Measurements from ENCODE around the gene BARX1.
"Not testable (repeated sequence)": the region's sequence is repeated elsewhere in the genome, so short reads cannot be mapped to it uniquely, and the experiment has no call there.

Gene BARX1

DNA sequence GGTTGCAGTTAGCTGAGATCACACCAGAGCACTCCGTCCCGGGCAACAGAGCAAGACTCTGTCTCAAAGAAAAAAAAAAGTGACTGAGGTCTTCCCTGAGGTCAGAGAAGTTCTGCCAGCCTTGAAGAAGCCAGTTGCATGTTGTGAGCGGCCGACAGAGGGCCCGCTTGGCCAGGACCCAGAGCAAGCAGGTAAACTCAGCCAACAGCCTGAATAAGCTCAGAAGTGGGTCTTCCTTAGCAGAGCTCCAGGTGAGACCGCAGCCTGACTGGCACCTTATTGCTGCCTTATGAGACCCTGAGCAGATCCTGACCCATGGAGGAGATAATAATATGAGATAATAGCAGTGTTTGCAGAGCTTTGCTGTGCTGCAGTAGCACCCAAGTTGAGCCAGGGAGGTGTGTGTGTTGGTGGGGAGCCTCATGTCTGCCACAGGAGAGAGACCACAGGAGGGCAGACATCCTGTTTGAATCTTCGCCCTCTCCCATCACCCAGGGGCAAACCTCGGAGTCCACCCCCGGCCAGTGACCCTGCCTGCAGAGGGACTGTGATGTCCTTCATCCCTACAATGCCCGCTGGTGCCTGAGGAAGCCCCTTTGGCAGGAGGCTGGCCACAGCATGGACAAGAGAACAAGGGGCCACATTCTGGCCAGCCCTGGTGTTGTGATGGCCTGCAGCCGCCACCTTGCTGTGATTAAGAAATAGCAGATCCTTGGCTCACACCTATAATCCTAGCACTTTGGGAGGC is 10.8 kb upstream of the BARX1 start:
- DNase-seq (ENCODE audit: low read depth in 2 of 2), result no peak

- DNase-seq (ENCODE audit: low read depth in 2 of 2), result no peak
These were observed 9.5 kb upstream of the BARX1 start for GRCh38 chr9:93964685-93965084.

DNA sequence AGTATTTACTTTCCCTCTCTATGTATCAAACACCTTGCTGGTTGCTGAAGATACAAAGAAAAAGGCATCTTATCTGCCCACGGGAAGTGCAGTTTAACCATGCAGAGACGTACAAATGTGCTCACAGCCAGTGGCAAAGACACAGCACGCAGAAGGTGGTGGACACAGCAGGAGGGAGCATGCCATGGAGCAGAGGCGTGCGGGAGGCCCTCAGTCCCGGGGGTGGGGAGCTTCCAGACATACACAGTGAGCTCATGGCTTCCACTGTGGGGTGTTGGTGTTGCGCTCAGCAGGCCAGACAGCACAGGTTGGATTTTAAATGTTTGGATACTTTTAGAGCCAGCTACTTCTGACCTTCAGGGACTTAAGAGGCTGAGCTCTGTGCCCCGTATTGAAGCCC is 8.8 kb upstream of the BARX1 start:
- DNase-seq (ENCODE audit: low read depth in 2 of 2), result no peak

GRCh38 chr9:93963489-93963888 is 8.3 kb upstream of the BARX1 start:
- DNase-seq (ENCODE audit: low read depth in 2 of 2), result not testable (repeated sequence)

DNA sequence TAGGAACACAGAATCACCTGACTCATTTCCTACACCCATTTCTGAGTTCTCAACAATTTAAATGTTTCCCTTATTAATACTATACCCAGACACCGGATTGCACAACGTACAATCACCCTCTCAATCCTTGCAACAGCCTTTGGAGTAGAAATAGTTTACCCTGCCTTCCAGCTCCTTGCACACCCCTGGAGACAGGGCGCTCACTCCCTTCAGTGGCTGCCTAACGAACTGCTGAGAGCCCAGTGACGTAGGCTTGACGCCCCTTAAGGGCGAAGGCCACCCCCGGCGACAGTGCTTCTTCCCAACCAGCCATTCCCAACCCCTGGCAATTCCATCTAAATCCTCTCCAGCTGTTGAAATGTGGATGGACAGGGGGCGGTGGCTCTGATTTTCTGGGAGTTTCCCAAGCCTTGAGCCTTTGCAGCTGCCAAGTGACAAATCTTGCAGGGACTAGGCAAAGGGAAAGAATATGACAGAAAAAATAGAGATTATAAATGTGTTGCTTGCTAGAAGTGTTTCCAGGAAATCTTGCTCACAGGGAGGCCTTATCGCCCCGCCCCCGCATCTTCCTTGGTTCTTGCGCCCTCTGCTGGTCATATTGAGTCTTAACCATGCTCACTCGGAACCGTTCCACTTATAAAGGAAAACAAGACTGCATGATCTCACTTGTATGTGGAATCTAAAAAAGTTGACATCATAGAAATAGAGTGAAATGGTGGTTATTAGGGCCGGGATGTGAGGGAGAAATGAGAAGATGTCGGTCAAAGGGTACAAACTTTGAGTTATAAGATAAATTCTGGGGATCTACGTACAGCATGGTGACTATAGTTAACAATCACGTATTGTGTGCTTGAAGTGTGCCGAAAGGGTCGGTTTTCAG is 7.6 kb upstream of the BARX1 start:
- DNase-seq (ENCODE audit: low read depth in 2 of 2), result peak; percentile 59 to 60

GRCh38 chr9:93962017-93962416 is 6.9 kb upstream of the BARX1 start:
- no peak for DNase-seq (ENCODE audit: low read depth in 2 of 2)

GRCh38 chr9:93960971-93961841 is 6.1 kb upstream of the BARX1 start:
- no peak for DNase-seq (ENCODE audit: low read depth in 2 of 2)

GRCh38 chr9:93960221-93960970 is 5.2 kb upstream of the BARX1 start:
- DNase-seq (ENCODE audit: low read depth in 2 of 2), result no peak

DNA sequence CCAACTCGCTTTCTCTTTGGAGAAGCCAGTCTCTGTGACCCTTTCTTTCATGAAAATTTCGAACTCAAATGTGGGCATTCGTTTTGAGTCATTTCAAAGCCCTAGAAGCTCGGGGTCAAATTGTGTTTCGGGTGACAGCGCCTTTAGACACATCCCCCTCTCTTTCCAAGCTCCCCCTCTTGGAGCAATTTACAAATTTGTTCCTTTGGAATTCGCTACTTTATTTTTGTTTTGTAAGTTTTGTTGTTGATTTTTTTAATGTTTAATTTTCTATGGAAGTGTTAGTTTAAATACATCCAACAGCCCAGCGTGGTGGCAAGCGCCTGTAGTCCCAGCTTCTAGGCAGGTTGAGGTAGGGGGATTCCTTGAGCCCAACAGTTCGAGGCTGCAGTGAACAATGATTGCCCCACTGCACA is 4.6 kb upstream of the BARX1 start:
- no peak for DNase-seq (ENCODE audit: low read depth in 2 of 2)

- DNase-seq (ENCODE audit: low read depth in 2 of 2), result no peak
These were observed 3.9 kb upstream of the BARX1 start for GRCh38 chr9:93958819-93959682.

DNA sequence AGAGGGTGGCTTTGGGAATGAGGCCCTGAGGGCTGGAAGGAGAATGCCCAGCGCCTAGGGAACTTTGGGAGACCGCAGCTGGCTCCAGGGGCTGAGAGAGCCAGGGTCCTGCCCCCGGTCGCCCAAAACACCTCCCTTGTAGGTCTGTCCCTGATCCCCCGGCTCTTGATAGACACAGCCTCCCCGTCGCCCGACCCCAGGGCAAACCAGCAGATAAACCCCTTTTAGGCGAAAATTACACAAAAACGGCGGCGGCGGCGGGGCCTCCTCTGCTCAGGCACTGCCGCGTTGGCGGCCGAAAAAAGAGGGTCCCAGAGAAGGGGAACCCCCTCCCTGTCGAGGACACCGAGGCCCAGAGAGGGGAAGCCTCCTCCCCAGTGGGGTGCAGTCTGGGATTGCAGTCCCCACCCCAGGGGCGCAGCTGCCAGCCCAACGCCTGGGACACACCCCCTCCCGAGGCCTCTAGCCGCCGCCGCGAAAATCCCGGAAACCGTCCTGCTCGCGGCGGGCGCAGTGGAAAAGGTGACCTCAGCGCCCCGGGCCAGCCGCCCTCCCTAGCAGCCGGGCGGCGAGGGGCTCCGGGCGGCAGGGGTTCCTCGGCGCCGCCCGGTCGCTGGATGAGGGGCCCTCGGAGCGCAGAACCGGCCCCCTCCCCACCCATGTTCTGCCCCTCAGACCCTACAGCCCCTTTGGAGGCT is 3.1 kb upstream of the BARX1 start:
- no peak for DNase-seq (ENCODE audit: low read depth in 2 of 2)

- no peak for DNase-seq (ENCODE audit: low read depth in 2 of 2)
These were observed 1.0 kb upstream of the BARX1 start for GRCh38 chr9:93955981-93956784.

GRCh38 chr9:93954434-93955061 is 607 bp downstream of the BARX1 start:
- no peak for DNase-seq (ENCODE audit: low read depth in 2 of 2)

DNA sequence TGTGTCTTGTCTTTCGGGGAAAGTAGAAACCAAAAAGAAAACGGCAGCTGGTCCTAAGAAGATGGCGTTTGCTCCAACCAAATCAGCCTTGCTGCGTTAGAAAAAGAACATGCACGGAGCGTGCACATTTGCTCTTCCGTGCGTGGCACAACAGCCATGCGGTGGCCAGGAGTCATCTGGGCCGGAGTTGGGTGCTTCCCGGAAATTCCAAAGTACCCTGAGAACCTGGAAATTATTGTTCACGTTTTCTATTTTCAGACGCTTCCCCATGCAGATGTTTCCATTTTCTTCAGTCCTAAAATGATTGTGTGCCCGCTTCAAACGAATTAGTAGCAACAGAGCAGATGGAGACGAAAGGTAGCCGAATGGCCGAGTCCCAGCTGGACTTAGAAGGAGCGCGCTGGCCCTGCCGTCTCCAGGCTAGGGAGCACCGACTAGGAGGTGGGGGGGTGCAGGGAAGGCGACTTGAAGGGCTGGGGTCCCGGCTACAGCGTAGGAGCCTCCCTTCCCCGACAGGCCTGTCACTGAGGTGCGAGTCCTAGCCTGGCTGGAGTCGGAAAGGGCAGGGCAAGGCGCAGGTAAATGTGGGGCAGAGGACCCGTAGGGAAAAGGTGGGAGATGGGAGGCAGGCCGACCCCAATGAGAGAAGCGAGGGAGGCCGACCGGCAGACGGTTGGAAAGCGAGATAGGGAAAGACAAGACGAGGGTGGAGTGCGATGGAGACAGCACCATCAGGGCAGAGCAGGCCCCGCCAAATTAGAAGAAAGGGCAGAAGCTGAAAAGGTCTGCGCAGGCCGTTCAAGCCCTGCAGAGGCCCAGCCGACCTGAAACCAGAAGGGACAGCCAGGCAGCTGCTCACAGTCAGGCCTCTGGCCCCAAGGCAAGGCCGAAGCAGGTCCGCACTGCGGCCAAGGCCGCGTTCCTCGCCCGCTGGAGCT is 1.4 kb downstream of the BARX1 start:
- no peak for DNase-seq (ENCODE audit: low read depth in 2 of 2)

GRCh38 chr9:93952784-93953495 is 2.2 kb downstream of the BARX1 start:
- DNase-seq (ENCODE audit: low read depth in 2 of 2), result no peak

DNA sequence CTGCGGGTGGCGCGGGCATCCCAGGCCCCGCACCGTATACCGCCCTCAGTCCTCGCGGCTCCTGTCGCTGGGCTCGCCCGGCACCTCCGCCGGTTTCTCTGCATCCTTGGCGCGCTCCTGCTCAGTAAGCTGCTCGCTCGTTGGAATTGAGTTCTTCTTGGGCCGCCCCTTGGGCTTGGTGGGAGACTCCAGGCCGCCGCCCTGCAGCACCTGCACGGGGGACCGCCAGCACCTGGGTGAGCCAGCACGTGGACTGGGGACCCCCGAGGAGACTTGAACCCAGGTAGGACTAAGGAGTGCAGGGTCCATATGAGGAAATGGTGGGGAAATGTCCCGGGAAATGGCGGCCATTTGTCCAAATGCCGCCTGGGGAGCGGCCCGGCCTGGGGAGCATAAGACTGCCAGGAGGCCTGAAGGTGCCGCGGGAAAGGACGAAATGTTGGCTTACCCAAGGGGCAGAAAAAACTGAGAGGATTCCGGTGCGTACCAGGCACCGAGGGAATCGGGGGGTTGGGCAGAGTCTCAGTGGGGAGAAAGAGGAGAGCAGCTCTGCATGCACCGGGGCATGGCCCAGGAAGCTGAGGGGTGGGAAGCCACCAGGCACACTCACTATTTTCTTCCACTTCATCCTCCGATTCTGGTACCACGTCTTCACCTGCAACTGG is 2.9 kb downstream of the BARX1 start:
- no peak for DNase-seq (ENCODE audit: low read depth in 2 of 2)
